Measurements from ENCODE around the gene BMP7. TPM values are rescaled to one million over a fixed set of nuclear protein-coding genes. Genes with fewer than 3 reads are reported as not detected.
A peak's percentile ranks its signal among the peaks of the same experiment; 100 is the strongest.

BMP7 gene
- total and polyA plus RNA-seq, 2 of the 13 experiments (the other 11 are each of a cell fraction or from before 2014, with no cell fraction given) = not detected

DNA sequence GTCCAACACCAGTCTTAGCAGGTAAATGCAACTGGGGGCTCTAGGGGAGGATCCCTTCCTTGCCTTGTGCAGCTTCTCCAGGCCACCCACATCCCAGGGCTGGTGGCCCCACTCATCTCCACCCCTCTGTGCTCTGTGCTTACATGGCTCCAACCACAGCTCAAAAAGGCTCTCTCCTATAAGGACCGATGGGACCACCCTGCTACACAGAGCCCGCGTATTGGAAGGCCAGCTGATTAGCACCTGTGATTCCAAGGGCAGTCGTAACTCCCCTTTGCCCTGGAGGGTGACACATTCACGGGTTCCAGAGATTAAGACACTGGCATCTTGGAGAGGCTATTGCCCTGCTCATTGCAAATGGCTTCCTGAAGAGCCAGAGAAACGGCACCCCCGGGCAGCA, 84.8 kb downstream of the BMP7 start (continued):
- TF ChIP-seq KDM5B (CRISPR knock-in tag; IDR thresholded peaks at IDR 0.05; ENCODE audit: borderline replicate concordance) = no peak

DNA sequence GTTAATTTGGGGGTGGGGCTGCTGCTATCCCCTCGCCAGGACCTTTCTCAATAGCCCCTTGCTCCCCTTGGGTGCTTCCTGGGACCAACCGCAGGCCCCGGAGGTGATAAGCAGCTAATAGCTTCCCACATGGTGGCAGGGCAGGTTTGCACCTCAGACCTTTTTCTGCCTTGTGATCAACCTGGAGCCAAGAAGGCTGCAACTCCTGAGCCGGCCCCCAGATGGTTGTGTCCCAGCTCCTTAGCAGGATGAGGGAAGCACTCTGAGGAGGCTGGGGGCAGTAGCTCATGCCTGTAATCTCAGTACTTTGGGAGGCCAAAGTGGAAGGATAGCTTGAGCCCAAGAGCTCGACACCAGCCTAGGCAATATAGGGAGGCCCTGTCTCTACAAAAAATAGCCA, 85.5 kb downstream of the BMP7 start:
- BruUV-seq (replicated peaks) = no TSS peak
- ATAC-seq (peak; percentile 28; the same call in 2 of the 3 replicates), FAIRE-seq (no peak), DNase-seq (ENCODE audit: low spot score) (no peak)
- H3K9ac ChIP-seq (ENCODE audit: insufficient read depth, low read depth, low read length) = no peak overlapping the region
- no peaks in the 10 kb centered on the region for H3K79me2 ChIP-seq (ENCODE audit: insufficient read depth, low read length)
- H3K4me3 ChIP-seq (replicated peaks in 1 of 3; ENCODE audit: insufficient read depth in 1 of 3, low read depth in 2 of 3, low read length in 3 of 3) = no peak overlapping the region
- WGBS (ENCODE audit: low lambda C conversion rate) = 7% methylated on average over 5 of the region's 5 CpGs
- H3K27ac ChIP-seq (ENCODE audit: extremely low read length, insufficient read depth, low read length) = no peak overlapping the region
- CTCF ChIA-PET (ENCODE audit: low intra/inter-chr PET ratio, low total read pairs) = no interaction called here
- POLR2A ChIA-PET = no interaction called here
- H4K20me1 ChIP-seq (ENCODE audit: insufficient read depth, low read length) = 0 out of 2 replicates have a peak, but pooled peaks cover 2% of the 10 kb centered on the region
- no peaks in the 10 kb centered on the region for H3K36me3 ChIP-seq (replicated peaks in 1 of 2; ENCODE audit: control insufficient read depth in 1 of 2, insufficient read depth in 2 of 2, low read length in 2 of 2)
- TF ChIP-seq, protein P1, sequence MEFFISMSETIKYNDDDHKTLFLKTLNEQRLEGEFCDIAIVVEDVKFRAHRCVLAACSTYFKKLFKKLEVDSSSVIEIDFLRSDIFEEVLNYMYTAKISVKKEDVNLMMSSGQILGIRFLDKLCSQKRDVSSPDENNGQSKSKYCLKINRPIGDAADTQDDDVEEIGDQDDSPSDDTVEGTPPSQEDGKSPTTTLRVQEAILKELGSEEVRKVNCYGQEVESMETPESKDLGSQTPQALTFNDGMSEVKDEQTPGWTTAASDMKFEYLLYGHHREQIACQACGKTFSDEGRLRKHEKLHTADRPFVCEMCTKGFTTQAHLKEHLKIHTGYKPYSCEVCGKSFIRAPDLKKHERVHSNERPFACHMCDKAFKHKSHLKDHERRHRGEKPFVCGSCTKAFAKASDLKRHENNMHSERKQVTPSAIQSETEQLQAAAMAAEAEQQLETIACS (CRISPR knock-in tag; IDR thresholded peaks at IDR 0.05) = no peak
- TF ChIP-seq, protein P2, sequence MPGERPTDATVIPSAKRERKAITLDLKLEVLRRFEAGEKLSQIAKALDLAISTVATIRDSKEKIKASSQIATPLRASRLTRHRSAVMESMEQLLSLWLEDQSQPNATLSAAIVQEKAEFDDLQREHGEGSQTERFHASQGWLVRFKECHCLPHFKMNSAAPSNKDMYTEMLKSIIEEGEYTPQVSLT (CRISPR knock-in tag; IDR thresholded peaks at IDR 0.05; ENCODE audit: borderline replicate concordance, low read depth) = no peak
- 0 out of 2 replicates have a peak, but pooled peaks have one; percentile 23 for TF ChIP-seq ZNF652 (CRISPR knock-in tag; IDR thresholded peaks at IDR 0.05; ENCODE audit: borderline replicate concordance, low read depth)
- TF ChIP-seq, protein P3, sequence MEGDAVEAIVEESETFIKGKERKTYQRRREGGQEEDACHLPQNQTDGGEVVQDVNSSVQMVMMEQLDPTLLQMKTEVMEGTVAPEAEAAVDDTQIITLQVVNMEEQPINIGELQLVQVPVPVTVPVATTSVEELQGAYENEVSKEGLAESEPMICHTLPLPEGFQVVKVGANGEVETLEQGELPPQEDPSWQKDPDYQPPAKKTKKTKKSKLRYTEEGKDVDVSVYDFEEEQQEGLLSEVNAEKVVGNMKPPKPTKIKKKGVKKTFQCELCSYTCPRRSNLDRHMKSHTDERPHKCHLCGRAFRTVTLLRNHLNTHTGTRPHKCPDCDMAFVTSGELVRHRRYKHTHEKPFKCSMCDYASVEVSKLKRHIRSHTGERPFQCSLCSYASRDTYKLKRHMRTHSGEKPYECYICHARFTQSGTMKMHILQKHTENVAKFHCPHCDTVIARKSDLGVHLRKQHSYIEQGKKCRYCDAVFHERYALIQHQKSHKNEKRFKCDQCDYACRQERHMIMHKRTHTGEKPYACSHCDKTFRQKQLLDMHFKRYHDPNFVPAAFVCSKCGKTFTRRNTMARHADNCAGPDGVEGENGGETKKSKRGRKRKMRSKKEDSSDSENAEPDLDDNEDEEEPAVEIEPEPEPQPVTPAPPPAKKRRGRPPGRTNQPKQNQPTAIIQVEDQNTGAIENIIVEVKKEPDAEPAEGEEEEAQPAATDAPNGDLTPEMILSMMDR (CRISPR knock-in tag; IDR thresholded peaks at IDR 0.05) = 0 out of 2 replicates have a peak, but pooled peaks have one; percentile 15
- TF ChIP-seq, protein P4, sequence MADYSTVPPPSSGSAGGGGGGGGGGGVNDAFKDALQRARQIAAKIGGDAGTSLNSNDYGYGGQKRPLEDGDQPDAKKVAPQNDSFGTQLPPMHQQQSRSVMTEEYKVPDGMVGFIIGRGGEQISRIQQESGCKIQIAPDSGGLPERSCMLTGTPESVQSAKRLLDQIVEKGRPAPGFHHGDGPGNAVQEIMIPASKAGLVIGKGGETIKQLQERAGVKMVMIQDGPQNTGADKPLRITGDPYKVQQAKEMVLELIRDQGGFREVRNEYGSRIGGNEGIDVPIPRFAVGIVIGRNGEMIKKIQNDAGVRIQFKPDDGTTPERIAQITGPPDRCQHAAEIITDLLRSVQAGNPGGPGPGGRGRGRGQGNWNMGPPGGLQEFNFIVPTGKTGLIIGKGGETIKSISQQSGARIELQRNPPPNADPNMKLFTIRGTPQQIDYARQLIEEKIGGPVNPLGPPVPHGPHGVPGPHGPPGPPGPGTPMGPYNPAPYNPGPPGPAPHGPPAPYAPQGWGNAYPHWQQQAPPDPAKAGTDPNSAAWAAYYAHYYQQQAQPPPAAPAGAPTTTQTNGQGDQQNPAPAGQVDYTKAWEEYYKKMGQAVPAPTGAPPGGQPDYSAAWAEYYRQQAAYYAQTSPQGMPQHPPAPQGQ (CRISPR knock-in tag; IDR thresholded peaks at IDR 0.05; ENCODE audit: borderline replicate concordance) = no peak
- no peak overlapping the region for H3K4me2 ChIP-seq (ENCODE audit: low read depth, low read length)
- H2AFZ ChIP-seq (ENCODE audit: low read length) = no peak overlapping the region
- H3K9me3 ChIP-seq (ENCODE audit: low read length) = no peaks in the 10 kb centered on the region
- peaks cover 21 to 72% of the 10 kb centered on the region in 2 experiments for H3K27me3 ChIP-seq (ENCODE audit: control insufficient read depth in 1 of 2, insufficient read depth in 2 of 2, low read length in 2 of 2)
- no peaks in the 10 kb centered on the region for H3K4me1 ChIP-seq (ENCODE audit: insufficient read depth, low read length)
- in situ Hi-C loops (cut with HindIII; ENCODE audit: extremely low pct_ligation_motif_present, low pct_unique_long_range_greater_than_20kb) (no loop called here), intact Hi-C loops (cut with micrococcal nuclease; ENCODE audit: unreplicated experiment) (no loop called here)
